ENCODE data around the gene GFI1B. TPM values are rescaled to one million over a fixed set of nuclear protein-coding genes. Genes with fewer than 3 reads are reported as not detected.
A peak's percentile ranks its signal among the peaks of the same experiment; 100 is the strongest.
"Not testable (repeated sequence)": the region's sequence is repeated elsewhere in the genome, so short reads cannot be mapped to it uniquely, and the experiment has no call there.

GFI1B gene
- total RNA-seq, 1 experiment from 2014 or later: not detected

- Histone ChIP-seq H3K9me3 (peaks cover 8% of the 10 kb centered on the region), H3K4me3 (no peak overlapping the region), H3K27me3 (no peaks in the 10 kb centered on the region), H3K36me3 (no peaks in the 10 kb centered on the region)
- DNase-seq: no peak
Observed at GRCh38 chr9:132955123-132955522, 23.4 kb upstream of the GFI1B start.

GRCh38 chr9:132955768-132956167 is 22.7 kb upstream of the GFI1B start:
- H3K27me3 ChIP-seq: no peaks in the 10 kb centered on the region
- H3K9me3 ChIP-seq: peaks cover 8% of the 10 kb centered on the region
- no peak for DNase-seq
- H3K4me3 ChIP-seq: no peak overlapping the region
- no peaks in the 10 kb centered on the region for H3K36me3 ChIP-seq

- Histone ChIP-seq H3K36me3 (no peaks in the 10 kb centered on the region), H3K9me3 (peaks cover 8% of the 10 kb centered on the region), H3K27me3 (no peaks in the 10 kb centered on the region), H3K4me3 (no peak overlapping the region)
- no peak for DNase-seq
Observed at GRCh38 chr9:132957805-132958204, 20.7 kb upstream of the GFI1B start.

GRCh38 chr9:132961002-132961401 is 17.5 kb upstream of the GFI1B start:
- Histone ChIP-seq H3K9me3 (no peaks in the 10 kb centered on the region), H3K27me3 (no peaks in the 10 kb centered on the region), H3K36me3 (no peaks in the 10 kb centered on the region), H3K4me3 (no peak overlapping the region)
- DNase-seq: no peak

- Histone ChIP-seq H3K36me3 (no peaks in the 10 kb centered on the region), H3K27me3 (no peaks in the 10 kb centered on the region), H3K4me3 (no peak overlapping the region), H3K9me3 (no peaks in the 10 kb centered on the region)
- no peak for DNase-seq
Observed at GRCh38 chr9:132965478-132965877, 13.0 kb upstream of the GFI1B start.

- not testable (repeated sequence) for H3K9me3 ChIP-seq, H3K27me3 ChIP-seq, DNase-seq, H3K36me3 ChIP-seq, H3K4me3 ChIP-seq
Observed at GRCh38 chr9:132967908-132968307, 10.6 kb upstream of the GFI1B start.

- no peak overlapping the region for H3K4me3 ChIP-seq
- H3K36me3 ChIP-seq: no peaks in the 10 kb centered on the region
- H3K27me3 ChIP-seq: no peaks in the 10 kb centered on the region
- H3K9me3 ChIP-seq: no peaks in the 10 kb centered on the region
- DNase-seq: no peak
Observed at GRCh38 chr9:132969783-132970182, 8.7 kb upstream of the GFI1B start.

- DNase-seq: no peak
- Histone ChIP-seq H3K4me3 (no peak overlapping the region), H3K9me3 (no peaks in the 10 kb centered on the region), H3K27me3 (no peaks in the 10 kb centered on the region), H3K36me3 (no peaks in the 10 kb centered on the region)
Observed at GRCh38 chr9:132970324-132971062, 8.0 kb upstream of the GFI1B start.

GRCh38 chr9:132973166-132973565 is 5.3 kb upstream of the GFI1B start:
- Histone ChIP-seq H3K9me3 (no peaks in the 10 kb centered on the region), H3K36me3 (no peaks in the 10 kb centered on the region), H3K27me3 (no peaks in the 10 kb centered on the region; the same call in 1 of the 2 replicates), H3K4me3 (no peak overlapping the region)
- DNase-seq: no peak

GRCh38 chr9:132973713-132974112 is 4.8 kb upstream of the GFI1B start:
- H3K4me3 ChIP-seq: no peak overlapping the region
- H3K36me3 ChIP-seq: no peaks in the 10 kb centered on the region
- no peaks in the 10 kb centered on the region for H3K9me3 ChIP-seq
- peak; percentile 34 for DNase-seq
- H3K27me3 ChIP-seq: peaks cover 2% of the 10 kb centered on the region

- no peaks in the 10 kb centered on the region for H3K36me3 ChIP-seq
- no peak for DNase-seq
- no peak overlapping the region for H3K4me3 ChIP-seq
- no peaks in the 10 kb centered on the region for H3K9me3 ChIP-seq
- peaks cover 10% of the 10 kb centered on the region for H3K27me3 ChIP-seq
Observed at GRCh38 chr9:132975961-132976360, 2.5 kb upstream of the GFI1B start.

- H3K27me3 ChIP-seq: peaks cover 10% of the 10 kb centered on the region
Observed at GRCh38 chr9:132976571-132976970, 1.9 kb upstream of the GFI1B start.

GRCh38 chr9:132978112-132978450 is 413 bp upstream of the GFI1B start:
- Histone ChIP-seq H3K9me3 (no peaks in the 10 kb centered on the region), H3K4me3 (no peak overlapping the region), H3K27me3 (peaks cover 10% of the 10 kb centered on the region), H3K36me3 (no peaks in the 10 kb centered on the region)
- DNase-seq: no peak

More at GRCh38 chr9:132976571-132976970, 1.9 kb upstream of the GFI1B start:
- no peak for DNase-seq
- Histone ChIP-seq H3K36me3 (no peaks in the 10 kb centered on the region), H3K9me3 (no peaks in the 10 kb centered on the region), H3K4me3 (no peak overlapping the region)

GRCh38 chr9:132980157-132980556 is 1.7 kb downstream of the GFI1B start:
- H3K36me3 ChIP-seq: no peaks in the 10 kb centered on the region
- no peak for DNase-seq

GRCh38 chr9:132982458-132982857 is 4.0 kb downstream of the GFI1B start:
- peaks cover 10% of the 10 kb centered on the region for H3K27me3 ChIP-seq
- no peaks in the 10 kb centered on the region for H3K36me3 ChIP-seq
- DNase-seq: no peak
- H3K4me3 ChIP-seq: no peak overlapping the region
- H3K9me3 ChIP-seq: no peaks in the 10 kb centered on the region

More at GRCh38 chr9:132980157-132980556, 1.7 kb downstream of the GFI1B start:
- Histone ChIP-seq H3K4me3 (no peak overlapping the region), H3K27me3 (peaks cover 10% of the 10 kb centered on the region), H3K9me3 (no peaks in the 10 kb centered on the region)

GRCh38 chr9:132983491-132984201 is 5.2 kb downstream of the GFI1B start:
- no peak for DNase-seq
- H3K4me3 ChIP-seq: no peak overlapping the region
- H3K9me3 ChIP-seq: no peaks in the 10 kb centered on the region
- no peaks in the 10 kb centered on the region for H3K36me3 ChIP-seq
- peaks cover 9% of the 10 kb centered on the region for H3K27me3 ChIP-seq

GRCh38 chr9:132984202-132985070 is 5.9 kb downstream of the GFI1B start:
- Histone ChIP-seq H3K36me3 (no peaks in the 10 kb centered on the region), H3K4me3 (no peak overlapping the region), H3K9me3 (no peaks in the 10 kb centered on the region), H3K27me3 (peaks cover 5% of the 10 kb centered on the region; the same call in 1 of the 2 replicates)
- DNase-seq: no peak
